CD4-positive, alpha-beta memory T cell (primary cell): ENCODE results near the gene ICAM1. TPM values are rescaled to one million over a fixed set of nuclear protein-coding genes. Genes with fewer than 3 reads are reported as not detected.

Source experiments
- CTCF ChIA-PET: fragments of 350-600 bp; sonication (Branson Sonifier 250); formaldehyde crosslinking; loops from one replicate; lab custom pipeline; 2021; ENCODE audit warnings: inconsistent platforms; ENCODE audit not compliant: partially characterized antibody; lab: Charles Lee
- POLR2A ChIA-PET: fragments of 350-600 bp; sonication (Branson Sonifier 250); formaldehyde crosslinking; loops from one replicate; lab custom pipeline; 2021; ENCODE audit not compliant: partially characterized antibody; lab: Charles Lee
- DNase-seq, 5 donors: peaks; one replicate each; pipeline versions ENCODE4 v3.0.0 to v3.0.0-alpha.2; 2020 to 2022; ENCODE audit warnings: mixed read lengths in 1 of 5
- H3K27ac ChIP-seq: one replicate; pipeline ENCODE4 v1.7.0; 2013; ENCODE audit warnings: low read depth, low read length
- H3K27me3 ChIP-seq: 2 replicates; pipeline ENCODE4 v1.7.0; 2013; ENCODE audit warnings: mild to moderate bottlenecking, low read length, moderate library complexity; ENCODE audit not compliant: insufficient read depth
- H3K36me3 ChIP-seq: 2 replicates; pipeline ENCODE4 v1.7.0; 2013; ENCODE audit warnings: mild to moderate bottlenecking, low read length, moderate library complexity; ENCODE audit not compliant: insufficient read depth
- H3K4me1 ChIP-seq: 2 replicates; pipeline ENCODE4 v1.7.0; 2013; ENCODE audit warnings: mild to moderate bottlenecking, low read length, moderate library complexity; ENCODE audit not compliant: insufficient read depth
- H3K4me3 ChIP-seq, 2 donors: one replicate each; pipeline ENCODE4 v1.7.0; 2013; ENCODE audit warnings: low read length in 2 of 2, mild to moderate bottlenecking in 1 of 2
- H3K9me3 ChIP-seq, 2 donors: one replicate each; pipeline ENCODE4 v1.7.0; 2013; ENCODE audit warnings: low read length in 2 of 2, control low read depth in 1 of 2; ENCODE audit not compliant: control insufficient read depth in 1 of 2
- H3K27ac Mint-ChIP-seq, 7 donors: one replicate each; pipeline ENCODE4 v1.8.0; 2020 to 2021; ENCODE audit warnings: mixed read lengths in 7 of 7, mild to moderate bottlenecking in 6 of 7, inconsistent platforms in 3 of 7, moderate library complexity in 3 of 7
- H3K27me3 Mint-ChIP-seq, 2 donors: one replicate each; pipeline ENCODE4 v1.8.0; 2020 to 2021; ENCODE audit warnings: mixed read lengths in 2 of 2
- H3K36me3 Mint-ChIP-seq, 2 donors: one replicate each; pipeline ENCODE4 v1.8.0; 2020 to 2021; ENCODE audit warnings: mixed read lengths in 2 of 2, inconsistent platforms in 1 of 2, mild to moderate bottlenecking in 1 of 2
- H3K4me1 Mint-ChIP-seq, 4 donors: one replicate each; pipeline ENCODE4 v1.8.0; 2020 to 2021; ENCODE audit warnings: mixed read lengths in 4 of 4, mild to moderate bottlenecking in 1 of 4
- H3K4me3 Mint-ChIP-seq, 8 donors: one replicate each; pipeline ENCODE4 v1.8.0; 2020 to 2021; ENCODE audit warnings: mixed read lengths in 8 of 8, mild to moderate bottlenecking in 7 of 8, moderate library complexity in 6 of 8, inconsistent platforms in 3 of 8
- H3K9me3 Mint-ChIP-seq, 8 donors: one replicate each; pipeline ENCODE4 v1.8.0; 2020 to 2021; ENCODE audit warnings: mixed read lengths in 8 of 8, mild to moderate bottlenecking in 5 of 8, inconsistent platforms in 3 of 8, moderate library complexity in 1 of 8
- intact Hi-C: fragments of 100-400 bp; cut with micrococcal nuclease; formaldehyde crosslinking; loops from one replicate; pipeline ENCODE4 v1.15.1; 2023
- polyA plus RNA-seq, 2 donors: library from polyadenylated mRNA; unstranded; fragments of 300-500 nt; fragmentation: Illumina TruSeq; gene quantifications; one replicate each; pipeline ENCODE4 v1.2.3, GENCODE V29; 2021
- total RNA-seq, 2 experiments: library from RNA; stranded (reverse); gene quantifications; one replicate each; pipeline ENCODE4 v1.2.3, GENCODE V29; 2021

The ICAM1 gene
- total and polyA plus RNA-seq, 4 experiments from 2014 or later: 2.5 to 8.2 (median 7.8) TPM

- Histone ChIP-seq H3K36me3 (no peaks in the 10 kb centered on the region), H3K4me3 (peak overlapping the region; percentile 34 to 58), H3K9me3 (no peaks in the 10 kb centered on the region), H3K27me3 (peaks cover 71% of the 10 kb centered on the region), H3K27ac (no peak overlapping the region), H3K4me1 (peaks cover 88% of the 10 kb centered on the region)
- Mint-ChIP-seq H3K4me3 (peak overlapping the region; percentile 73 to 89 (median 81)), H3K4me1 (peaks cover 36 to 78% (median 59%) of the 10 kb centered on the region in 4 donors), H3K36me3 (peaks cover 0 to under 1% of the 10 kb centered on the region in 2 donors), H3K27ac (peak overlapping the region in 4 of 7 donors; percentile 48 to 89 (median 70)), H3K9me3 (peaks cover 0 to 11% (median 0%) of the 10 kb centered on the region in 8 donors), H3K27me3 (peaks cover 43 to 48% of the 10 kb centered on the region in 2 donors)
- ChIA-PET POLR2A (interaction anchor here (0.6 to 9.3 kb wide), 5 partner anchors 21 to 361 kb away, joined by 3 to 111 read pairs (median 7); partner anchors contain the start of genes ICAM1, RAVER1 and TYK2), CTCF (interaction anchor here (0.5 to 3.2 kb wide), 6 partner anchors 21 to 408 kb away, joined by 3 to 20 read pairs (median 4); partner anchors contain the start of gene ICAM1)
- intact Hi-C loops: no loop called here
- DNase-seq: no peak
These were observed 20.8 kb downstream of the ICAM1 start for GRCh38 chr19:10291554-10292205.

GRCh38 chr19:10292206-10292788 is 21.4 kb downstream of the ICAM1 start:
- no peaks in the 10 kb centered on the region for H3K36me3 ChIP-seq
- Mint-ChIP-seq H3K27me3 (peaks cover 43 to 48% of the 10 kb centered on the region in 2 donors), H3K4me1 (peaks cover 36 to 73% (median 56%) of the 10 kb centered on the region in 4 donors), H3K4me3 (peak overlapping the region; percentile 67 to 89 (median 79)), H3K9me3 (peaks cover 0 to 11% (median 0%) of the 10 kb centered on the region in 8 donors), H3K36me3 (no peaks in the 10 kb centered on the region), H3K27ac (peak overlapping the region in 4 of 7 donors; percentile 37 to 89 (median 68))
- intact Hi-C loops: no loop called here
- peaks cover 67% of the 10 kb centered on the region for H3K27me3 ChIP-seq
- ChIA-PET POLR2A (interaction anchor here (1.5 to 9.3 kb wide), 3 partner anchors 22 to 88 kb away, joined by 7 to 111 read pairs (median 27); partner anchors contain the start of genes ICAM1, RAVER1 and TYK2), CTCF (interaction anchor here (0.5 to 3.2 kb wide), 5 partner anchors 22 to 98 kb away, joined by 3 to 20 read pairs (median 4); partner anchors contain the start of gene ICAM1)
- H3K4me3 ChIP-seq: peak overlapping the region; percentile 34 to 58
- no peak overlapping the region for H3K27ac ChIP-seq
- DNase-seq: peak; percentile 49 to 68 (median 55)
- H3K9me3 ChIP-seq: no peaks in the 10 kb centered on the region
- H3K4me1 ChIP-seq: peaks cover 82% of the 10 kb centered on the region

GRCh38 chr19:10292789-10293636 is 22.1 kb downstream of the ICAM1 start:
- ChIA-PET POLR2A (interaction anchor here (1.0 to 9.3 kb wide), 3 partner anchors 19 to 88 kb away, joined by 3 to 111 read pairs (median 27); partner anchors contain the start of genes ICAM1 and TYK2), CTCF (interaction anchor here (1.5 kb wide), 1 partner anchor 98 kb away, joined by 6 read pairs; no protein-coding TSS in a partner anchor)
- Mint-ChIP-seq H3K4me3 (peak overlapping the region; percentile 39 to 89 (median 71)), H3K9me3 (peaks cover 0 to 11% (median 0%) of the 10 kb centered on the region in 8 donors), H3K27me3 (peaks cover 41 to 46% of the 10 kb centered on the region in 2 donors), H3K36me3 (no peaks in the 10 kb centered on the region), H3K27ac (peak overlapping the region in 6 of 7 donors; percentile 10 to 94 (median 69)), H3K4me1 (peaks cover 34 to 66% (median 51%) of the 10 kb centered on the region in 4 donors)
- intact Hi-C loops: no loop called here
- Histone ChIP-seq H3K4me3 (peak overlapping the region in 1 of 2 donors; percentile 58), H3K27me3 (peaks cover 60% of the 10 kb centered on the region), H3K9me3 (no peaks in the 10 kb centered on the region), H3K36me3 (no peaks in the 10 kb centered on the region), H3K27ac (no peak overlapping the region), H3K4me1 (peaks cover 75% of the 10 kb centered on the region)
- DNase-seq: peak in 1 of 5 donors; percentile 27

GRCh38 chr19:10293637-10294367 is 22.9 kb downstream of the ICAM1 start:
- Mint-ChIP-seq H3K27ac (peak overlapping the region in 3 of 7 donors; percentile 68 to 94 (median 89)), H3K36me3 (no peaks in the 10 kb centered on the region), H3K27me3 (peaks cover 36 to 42% of the 10 kb centered on the region in 2 donors), H3K4me1 (peaks cover 29 to 61% (median 46%) of the 10 kb centered on the region in 4 donors), H3K9me3 (peaks cover 0 to 11% (median 0%) of the 10 kb centered on the region in 8 donors), H3K4me3 (peak overlapping the region in 5 of 8 donors; percentile 26 to 89 (median 52))
- Histone ChIP-seq H3K9me3 (no peaks in the 10 kb centered on the region), H3K36me3 (no peaks in the 10 kb centered on the region), H3K27ac (no peak overlapping the region), H3K4me3 (no peak overlapping the region), H3K27me3 (peaks cover 55% of the 10 kb centered on the region), H3K4me1 (peaks cover 68% of the 10 kb centered on the region)
- no peak for DNase-seq
- intact Hi-C loops: no loop called here
- POLR2A ChIA-PET: interaction anchor here (1.0 to 9.3 kb wide), 2 partner anchors 20 to 23 kb away, joined by 3 to 111 read pairs; partner anchors contain the start of gene ICAM1
- CTCF ChIA-PET: no interaction called here

- no peaks in the 10 kb centered on the region for H3K36me3 ChIP-seq
- H3K9me3 ChIP-seq: no peaks in the 10 kb centered on the region
- CTCF ChIA-PET: no interaction called here
- H3K27me3 Mint-ChIP-seq: peaks cover 32 to 37% of the 10 kb centered on the region in 2 donors
- H3K27me3 ChIP-seq: peaks cover 51% of the 10 kb centered on the region
- H3K27ac Mint-ChIP-seq: peak overlapping the region in 1 of 7 donors; percentile 68
- peaks cover 0 to 11% (median 0%) of the 10 kb centered on the region in 8 donors for H3K9me3 Mint-ChIP-seq
- H3K36me3 Mint-ChIP-seq: no peaks in the 10 kb centered on the region
- intact Hi-C loops: no loop called here
- POLR2A ChIA-PET: interaction anchor here (9.3 kb wide), 1 partner anchor 24 kb away, joined by 111 read pairs; the partner anchor contains the start of gene ICAM1
- no peak for DNase-seq
- H3K4me1 ChIP-seq: peaks cover 63% of the 10 kb centered on the region
- H3K4me1 Mint-ChIP-seq: peaks cover 28 to 56% (median 43%) of the 10 kb centered on the region in 4 donors
- H3K4me3 Mint-ChIP-seq: peak overlapping the region in 6 of 8 donors; percentile 10 to 84 (median 44)
- H3K4me3 ChIP-seq: no peak overlapping the region
- H3K27ac ChIP-seq: no peak overlapping the region
These were observed 23.4 kb downstream of the ICAM1 start for GRCh38 chr19:10294368-10294697.
